Measurements from ENCODE around the gene GTF3C4. TPM values are rescaled to one million over a fixed set of nuclear protein-coding genes. Genes with fewer than 3 reads are reported as not detected.

Gene GTF3C4
- total and polyA plus RNA-seq, 2 experiments from 2014 or later, result 9.5 to 39.6 TPM

GRCh38 chr9:132648685-132649084 is 21.6 kb upstream of the GTF3C4 start:
- no peak for ATAC-seq
- Histone ChIP-seq H3K4me1 (ENCODE audit: insufficient read depth) (no peaks in the 10 kb centered on the region), H3K9me2 (ENCODE audit: insufficient read depth) (no peaks in the 10 kb centered on the region), H3K27ac (ENCODE audit: low read depth) (no peak overlapping the region), H3F3A (replicated peaks; ENCODE audit: low read depth) (no peaks in the 10 kb centered on the region), H3K4me3 (no peak overlapping the region), H3K79me2 (replicated peaks; ENCODE audit: insufficient read depth) (peaks cover under 1% of the 10 kb centered on the region; the same call in 1 of the 2 replicates), H4K20me1 (replicated peaks; ENCODE audit: insufficient read depth) (peaks cover 8% of the 10 kb centered on the region), H2AFZ (no peak overlapping the region), H3K27me3 (ENCODE audit: insufficient read depth) (no peaks in the 10 kb centered on the region), H3K4me2 (no peak overlapping the region), H3K36me3 (ENCODE audit: insufficient read depth) (peaks cover 46% of the 10 kb centered on the region)
- Mint-ChIP-seq H3K4me1 (no peaks in the 10 kb centered on the region), H3K9me3 (no peaks in the 10 kb centered on the region), H3K27me3 (ENCODE audit: insufficient read depth, low read depth, poor library complexity) (no peaks in the 10 kb centered on the region), H3K4me3 (no peak overlapping the region), H3K27ac (no peak overlapping the region), H3K36me3 (ENCODE audit: low read depth) (peaks cover 73% of the 10 kb centered on the region)
- no peak for TF ChIP-seq ETS1 (IDR thresholded peaks at IDR 0.05)
- TF ChIP-seq NANOG (IDR thresholded peaks at IDR 0.05; ENCODE audit: borderline replicate concordance), result no peak
- no peak for TF ChIP-seq EZH2 (IDR thresholded peaks at IDR 0.05; ENCODE audit: low read depth, unreplicated experiment)
- TF ChIP-seq JUNB (IDR thresholded peaks at IDR 0.05; ENCODE audit: unreplicated experiment), result no peak
- no peak for TF ChIP-seq REST (IDR thresholded peaks at IDR 0.05; ENCODE audit: unreplicated experiment)
- TF ChIP-seq CREB1 (CRISPR knock-in tag; IDR thresholded peaks at IDR 0.05; ENCODE audit: low read depth), result no peak
- TF ChIP-seq STAT1 (IDR thresholded peaks at IDR 0.05; ENCODE audit: unreplicated experiment), result no peak
- TF ChIP-seq CTCF (conservative IDR thresholded peaks at IDR 0.05; ENCODE audit: low read depth in 2 of 2), result no peak
- TF ChIP-seq EZH2phosphoT487 (IDR thresholded peaks at IDR 0.05; ENCODE audit: unreplicated experiment), result no peak
- TF ChIP-seq, protein P1, sequence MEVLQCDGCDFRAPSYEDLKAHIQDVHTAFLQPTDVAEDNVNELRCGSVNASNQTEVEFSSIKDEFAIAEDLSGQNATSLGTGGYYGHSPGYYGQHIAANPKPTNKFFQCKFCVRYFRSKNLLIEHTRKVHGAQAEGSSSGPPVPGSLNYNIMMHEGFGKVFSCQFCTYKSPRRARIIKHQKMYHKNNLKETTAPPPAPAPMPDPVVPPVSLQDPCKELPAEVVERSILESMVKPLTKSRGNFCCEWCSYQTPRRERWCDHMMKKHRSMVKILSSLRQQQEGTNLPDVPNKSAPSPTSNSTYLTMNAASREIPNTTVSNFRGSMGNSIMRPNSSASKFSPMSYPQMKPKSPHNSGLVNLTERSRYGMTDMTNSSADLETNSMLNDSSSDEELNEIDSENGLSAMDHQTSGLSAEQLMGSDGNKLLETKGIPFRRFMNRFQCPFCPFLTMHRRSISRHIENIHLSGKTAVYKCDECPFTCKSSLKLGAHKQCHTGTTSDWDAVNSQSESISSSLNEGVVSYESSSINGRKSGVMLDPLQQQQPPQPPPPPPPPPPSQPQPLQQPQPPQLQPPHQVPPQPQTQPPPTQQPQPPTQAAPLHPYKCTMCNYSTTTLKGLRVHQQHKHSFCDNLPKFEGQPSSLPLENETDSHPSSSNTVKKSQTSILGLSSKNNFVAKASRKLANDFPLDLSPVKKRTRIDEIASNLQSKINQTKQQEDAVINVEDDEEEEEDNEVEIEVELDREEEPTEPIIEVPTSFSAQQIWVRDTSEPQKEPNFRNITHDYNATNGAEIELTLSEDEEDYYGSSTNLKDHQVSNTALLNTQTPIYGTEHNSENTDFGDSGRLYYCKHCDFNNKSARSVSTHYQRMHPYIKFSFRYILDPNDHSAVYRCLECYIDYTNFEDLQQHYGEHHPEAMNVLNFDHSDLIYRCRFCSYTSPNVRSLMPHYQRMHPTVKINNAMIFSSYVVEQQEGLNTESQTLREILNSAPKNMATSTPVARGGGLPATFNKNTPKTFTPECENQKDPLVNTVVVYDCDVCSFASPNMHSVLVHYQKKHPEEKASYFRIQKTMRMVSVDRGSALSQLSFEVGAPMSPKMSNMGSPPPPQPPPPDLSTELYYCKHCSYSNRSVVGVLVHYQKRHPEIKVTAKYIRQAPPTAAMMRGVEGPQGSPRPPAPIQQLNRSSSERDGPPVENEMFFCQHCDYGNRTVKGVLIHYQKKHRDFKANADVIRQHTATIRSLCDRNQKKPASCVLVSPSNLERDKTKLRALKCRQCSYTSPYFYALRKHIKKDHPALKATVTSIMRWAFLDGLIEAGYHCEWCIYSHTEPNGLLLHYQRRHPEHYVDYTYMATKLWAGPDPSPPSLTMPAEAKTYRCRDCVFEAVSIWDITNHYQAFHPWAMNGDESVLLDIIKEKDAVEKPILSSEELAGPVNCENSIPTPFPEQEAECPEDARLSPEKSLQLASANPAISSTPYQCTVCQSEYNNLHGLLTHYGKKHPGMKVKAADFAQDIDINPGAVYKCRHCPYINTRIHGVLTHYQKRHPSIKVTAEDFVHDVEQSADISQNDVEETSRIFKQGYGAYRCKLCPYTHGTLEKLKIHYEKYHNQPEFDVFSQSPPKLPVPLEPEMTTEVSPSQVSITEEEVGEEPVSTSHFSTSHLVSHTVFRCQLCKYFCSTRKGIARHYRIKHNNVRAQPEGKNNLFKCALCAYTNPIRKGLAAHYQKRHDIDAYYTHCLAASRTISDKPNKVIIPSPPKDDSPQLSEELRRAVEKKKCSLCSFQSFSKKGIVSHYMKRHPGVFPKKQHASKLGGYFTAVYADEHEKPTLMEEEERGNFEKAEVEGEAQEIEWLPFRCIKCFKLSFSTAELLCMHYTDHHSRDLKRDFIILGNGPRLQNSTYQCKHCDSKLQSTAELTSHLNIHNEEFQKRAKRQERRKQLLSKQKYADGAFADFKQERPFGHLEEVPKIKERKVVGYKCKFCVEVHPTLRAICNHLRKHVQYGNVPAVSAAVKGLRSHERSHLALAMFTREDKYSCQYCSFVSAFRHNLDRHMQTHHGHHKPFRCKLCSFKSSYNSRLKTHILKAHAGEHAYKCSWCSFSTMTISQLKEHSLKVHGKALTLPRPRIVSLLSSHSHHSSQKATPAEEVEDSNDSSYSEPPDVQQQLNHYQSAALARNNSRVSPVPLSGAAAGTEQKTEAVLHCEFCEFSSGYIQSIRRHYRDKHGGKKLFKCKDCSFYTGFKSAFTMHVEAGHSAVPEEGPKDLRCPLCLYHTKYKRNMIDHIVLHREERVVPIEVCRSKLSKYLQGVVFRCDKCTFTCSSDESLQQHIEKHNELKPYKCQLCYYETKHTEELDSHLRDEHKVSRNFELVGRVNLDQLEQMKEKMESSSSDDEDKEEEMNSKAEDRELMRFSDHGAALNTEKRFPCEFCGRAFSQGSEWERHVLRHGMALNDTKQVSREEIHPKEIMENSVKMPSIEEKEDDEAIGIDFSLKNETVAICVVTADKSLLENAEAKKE (CRISPR knock-in tag; IDR thresholded peaks at IDR 0.05), result no peak
- TF ChIP-seq ZNF114 (CRISPR knock-in tag; IDR thresholded peaks at IDR 0.05), result no peak
- TF ChIP-seq ZNF331 (CRISPR knock-in tag; IDR thresholded peaks at IDR 0.05; ENCODE audit: low read depth), result no peak
- no peak for TF ChIP-seq POLR2AphosphoS5 (IDR thresholded peaks at IDR 0.05; ENCODE audit: low read depth)
- DNase-seq (ENCODE audit: low spot score), result no peak

Data from GM23338 (cell line).